C4-2B (cell line): Measurements from ENCODE around the gene CD48.

Experiments used
- CTCF ChIP-seq: fragments of 450-650 bp; conservative IDR thresholded peaks from 2 replicates; pipeline ENCODE4 v1.5.1; 2017; ENCODE audit warnings: mild to moderate bottlenecking
- ZFX ChIP-seq: fragments of 450-650 bp; IDR thresholded peaks from 2 replicates; pipeline ENCODE4 v1.6.1; 2017

GRCh38 chr1:160709715-160710114, 1.9 kb downstream of the CD48 start:
- no peak for TF ChIP-seq CTCF
- TF ChIP-seq ZFX = no peak
